Left forelimb (tissue), 1 donor: ENCODE results near the gene ATP8A1.

Source experiments
- DNase-seq: peaks from one replicate; pipeline ENCODE4 v3.0.0-alpha.2; 2018; ENCODE audit warnings: low spot score

The ATP8A1 gene

GRCh38 chr4:42626629-42627146 is 30.2 kb downstream of the ATP8A1 start:
- no peak for DNase-seq

DNA sequence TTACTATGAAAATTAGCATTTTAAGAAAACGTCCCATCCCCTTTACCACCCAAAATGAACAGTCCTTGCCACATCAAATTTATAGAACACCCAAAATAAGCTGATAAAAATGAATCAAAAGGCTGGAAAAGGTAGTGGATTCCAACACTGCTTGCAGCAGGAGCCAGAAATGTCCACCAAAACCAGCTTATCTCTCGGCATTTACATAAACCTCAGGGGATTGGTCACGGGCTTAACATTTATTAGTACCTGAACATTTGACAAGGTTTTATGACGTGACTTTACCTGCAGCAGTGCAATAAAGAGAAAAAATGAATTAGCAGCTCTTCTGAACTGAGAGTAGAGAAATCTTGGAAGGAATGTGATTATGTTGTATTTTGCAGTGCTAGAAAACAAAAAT is 31.6 kb downstream of the ATP8A1 start:
- DNase-seq: no peak

GRCh38 chr4:42624551-42624950 is 32.4 kb downstream of the ATP8A1 start:
- no peak for DNase-seq

DNA sequence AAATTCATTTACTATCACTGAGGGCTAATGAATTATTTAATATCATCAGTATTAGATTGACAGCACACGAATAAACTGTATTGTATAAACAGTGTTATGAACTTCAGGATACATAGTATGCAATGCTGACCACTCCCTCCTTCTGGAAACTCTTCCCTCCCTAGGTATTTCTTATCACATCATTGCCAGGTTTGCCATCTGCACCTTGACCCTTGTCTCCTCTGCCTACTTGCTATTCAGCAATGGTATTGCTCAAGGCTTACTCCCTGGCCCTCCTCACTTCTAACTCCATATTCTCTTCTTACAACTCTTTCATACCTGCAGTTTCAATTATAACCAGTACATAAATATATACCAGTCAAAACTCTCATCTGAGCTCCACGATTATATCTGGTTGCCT is 38.9 kb downstream of the ATP8A1 start:
- no peak for DNase-seq

- DNase-seq: no peak
These were observed 39.9 kb downstream of the ATP8A1 start for GRCh38 chr4:42617030-42617429.

GRCh38 chr4:42616572-42616971 is 40.3 kb downstream of the ATP8A1 start:
- no peak for DNase-seq

- no peak for DNase-seq
These were observed 41.7 kb downstream of the ATP8A1 start for GRCh38 chr4:42615131-42615763.

GRCh38 chr4:42612898-42613297 is 44.0 kb downstream of the ATP8A1 start:
- no peak for DNase-seq

DNA sequence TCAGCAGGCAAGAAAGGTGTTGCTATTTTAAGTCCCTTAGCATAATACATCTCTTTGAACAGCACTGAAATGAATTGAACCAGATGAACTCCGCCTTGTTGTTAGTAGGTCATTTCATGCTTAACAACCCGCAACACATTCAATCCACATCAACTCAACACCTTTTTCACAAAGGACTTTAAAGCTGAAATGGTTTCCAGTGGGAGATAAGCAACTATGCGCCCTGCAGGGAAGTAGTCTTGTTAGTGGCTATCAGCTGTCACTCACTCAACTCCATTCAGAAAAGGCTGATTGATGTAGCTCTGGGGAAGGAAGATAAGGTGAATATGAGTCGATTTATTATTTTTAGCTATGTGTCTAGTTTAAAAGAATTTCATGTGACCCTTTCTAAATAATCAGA is 46.0 kb downstream of the ATP8A1 start:
- no peak for DNase-seq

DNA sequence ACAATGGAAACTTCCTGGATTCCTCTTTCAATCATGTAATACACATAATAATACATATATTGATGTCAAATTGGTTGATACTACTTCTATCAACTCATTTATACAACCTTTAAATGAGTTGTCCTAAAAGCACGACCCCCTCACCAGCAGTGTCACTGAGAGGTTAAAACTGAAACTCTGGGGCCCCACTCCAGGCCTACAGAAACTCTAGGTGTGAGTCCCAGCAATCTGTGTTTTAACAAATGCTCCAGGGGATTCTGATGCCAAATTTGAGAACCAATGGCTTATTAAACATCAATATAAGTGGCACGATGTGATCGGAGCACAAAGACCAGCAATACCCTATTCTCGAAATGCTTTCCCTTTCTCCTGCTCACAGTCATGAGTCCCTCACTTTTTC is 47.9 kb downstream of the ATP8A1 start:
- no peak for DNase-seq

DNA sequence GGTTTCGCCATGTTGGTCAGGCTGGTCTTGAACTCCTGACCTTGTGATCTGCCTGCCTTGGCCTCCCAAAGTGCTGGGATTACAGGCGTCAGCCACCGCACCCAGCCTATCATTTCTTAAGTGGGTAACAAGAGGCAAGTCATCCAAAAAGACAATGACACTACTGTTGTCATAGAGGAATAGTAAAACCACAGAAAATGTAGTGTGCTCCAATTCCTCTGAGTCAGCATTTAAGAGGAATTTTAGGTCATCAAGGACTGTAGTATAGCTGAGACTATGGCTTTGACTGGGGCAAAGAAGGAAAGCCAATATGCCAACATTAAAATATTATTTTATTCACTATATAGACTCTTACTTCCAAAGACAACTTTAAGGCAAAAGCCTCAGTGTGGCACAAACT is 48.4 kb downstream of the ATP8A1 start:
- no peak for DNase-seq

DNA sequence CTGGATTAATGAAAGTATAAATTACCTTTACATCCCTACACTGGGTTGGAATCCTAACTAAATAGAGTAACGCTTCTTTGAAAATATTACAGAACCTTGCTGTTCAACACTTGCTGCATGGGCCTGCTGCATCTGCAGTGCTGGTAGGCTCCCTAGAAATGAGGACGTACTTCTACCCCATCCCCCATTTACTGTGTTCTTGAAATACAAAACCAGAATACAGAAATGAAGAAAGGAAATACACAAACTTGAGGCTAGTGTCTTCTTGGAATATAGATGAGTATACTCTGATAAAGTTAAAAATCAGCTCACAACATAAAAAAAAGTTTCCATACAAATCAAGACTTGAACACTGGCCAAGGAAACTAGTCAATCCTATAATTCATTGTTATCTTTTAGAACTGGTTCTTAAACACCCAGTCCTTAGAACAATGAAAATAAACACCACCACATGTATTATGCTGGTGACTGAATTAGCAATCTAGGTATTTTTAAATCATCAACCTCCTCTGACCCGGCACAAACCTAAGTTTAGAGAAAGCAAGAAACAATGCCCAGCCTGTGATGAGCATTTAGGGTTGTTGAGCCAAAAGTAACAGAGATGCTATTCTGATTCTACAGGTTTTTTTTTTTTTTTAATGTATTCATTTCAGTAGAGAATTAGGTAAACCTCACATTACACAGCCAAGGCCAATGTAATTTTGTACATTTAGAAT is 49.7 kb downstream of the ATP8A1 start:
- no peak for DNase-seq

- DNase-seq: no peak
These were observed 51.6 kb downstream of the ATP8A1 start for GRCh38 chr4:42605264-42605663.

DNA sequence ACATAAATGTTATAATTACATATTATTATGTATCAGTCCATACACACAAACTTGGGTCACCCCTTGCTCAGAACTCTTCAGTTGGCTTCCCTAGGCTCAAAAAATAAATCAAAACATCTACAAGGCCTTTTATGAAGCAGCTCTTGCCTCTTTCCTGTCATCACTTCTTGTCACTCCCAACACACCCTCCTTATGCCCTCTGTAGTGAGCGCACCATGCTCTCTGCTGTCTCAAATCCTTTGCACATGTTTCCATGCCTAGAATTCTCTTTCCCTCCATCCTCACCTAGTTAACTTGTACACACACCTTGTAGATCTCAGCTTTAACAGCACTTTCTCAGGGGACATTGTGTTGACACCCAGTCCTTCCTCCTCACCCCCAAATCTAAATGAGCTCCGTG is 53.0 kb downstream of the ATP8A1 start:
- DNase-seq: no peak

- DNase-seq: no peak
These were observed 56.3 kb downstream of the ATP8A1 start for GRCh38 chr4:42600578-42600977.

DNA sequence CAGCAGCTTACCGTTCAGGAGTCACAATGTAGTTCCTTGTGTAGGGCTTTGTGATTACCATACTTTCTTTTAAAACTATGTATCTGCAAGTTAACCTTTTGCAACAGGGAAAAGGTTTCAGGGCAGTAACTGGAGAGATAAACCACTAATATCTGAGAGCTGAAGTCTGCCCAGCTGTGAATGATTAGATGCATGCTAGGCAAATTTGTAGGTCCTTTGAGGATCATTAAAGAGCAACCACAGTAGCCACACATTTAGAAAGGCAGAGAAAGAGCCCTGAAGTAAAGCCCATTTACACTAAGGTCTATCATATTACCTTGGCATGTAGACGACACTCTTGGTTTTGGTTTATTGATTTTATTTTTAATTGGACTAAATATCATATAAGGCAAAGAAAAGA is 60.0 kb downstream of the ATP8A1 start:
- DNase-seq: no peak

- no peak for DNase-seq
These were observed 62.0 kb downstream of the ATP8A1 start for GRCh38 chr4:42594888-42595287.

- no peak for DNase-seq
These were observed 68.0 kb downstream of the ATP8A1 start for GRCh38 chr4:42588909-42589308.

DNA sequence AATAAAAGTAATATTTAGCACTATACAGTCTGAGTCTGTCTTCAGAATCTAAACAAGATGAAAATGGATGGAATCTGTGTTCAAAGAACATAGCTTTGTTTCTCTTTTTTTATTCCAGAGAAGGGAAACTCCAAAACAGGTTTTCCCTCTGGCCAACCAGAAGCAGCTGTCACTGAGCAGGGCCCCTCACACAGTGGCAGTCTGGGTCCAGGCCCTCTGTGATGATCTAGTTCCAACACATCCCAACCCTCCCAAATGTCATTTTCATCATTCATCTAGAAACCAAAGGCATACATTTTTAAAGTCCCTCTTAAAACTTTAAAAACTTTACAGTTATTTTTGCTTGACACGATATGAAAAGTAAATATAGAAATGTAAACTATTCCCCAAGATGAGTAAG is 70.1 kb downstream of the ATP8A1 start:
- DNase-seq: no peak

- DNase-seq: no peak
These were observed 77.0 kb downstream of the ATP8A1 start for GRCh38 chr4:42579903-42580302.

- no peak for DNase-seq
These were observed 78.7 kb downstream of the ATP8A1 start for GRCh38 chr4:42578187-42578586.

DNA sequence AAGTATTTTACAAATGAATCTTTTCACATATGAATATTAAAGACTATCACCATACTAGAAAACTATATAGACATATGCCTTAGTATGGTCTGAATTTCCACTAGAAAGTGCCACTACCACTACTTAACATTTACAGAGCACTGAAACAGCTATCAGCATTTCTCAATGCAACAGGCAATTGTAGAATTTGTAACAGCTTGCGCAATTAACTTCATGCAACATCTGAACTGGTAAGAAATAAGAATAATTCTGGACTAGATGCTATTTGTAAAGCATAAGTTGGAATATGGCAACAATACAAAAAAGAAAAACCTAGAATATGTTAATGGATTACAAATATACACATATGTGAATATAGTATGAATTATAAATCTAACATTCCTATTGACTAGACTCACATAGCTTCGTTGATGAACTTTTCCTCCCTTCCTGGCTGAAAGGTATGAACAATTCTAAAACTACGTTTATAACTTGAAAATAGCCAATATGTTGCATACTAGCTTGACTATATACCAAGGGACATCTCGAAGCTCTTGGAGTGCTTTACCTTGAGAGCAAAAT is 82.0 kb downstream of the ATP8A1 start:
- no peak for DNase-seq

GRCh38 chr4:42573249-42573648 is 83.7 kb downstream of the ATP8A1 start:
- DNase-seq: no peak
